HG02759 (cell line): Measurements from ENCODE around the gene GALR2.
"Not testable (repeated sequence)": the region's sequence is repeated elsewhere in the genome, so short reads cannot be mapped to it uniquely, and the experiment has no call there.

Experiments
- ATAC-seq: cut with Tn5 transposase; IDR thresholded peaks from one replicate; pipeline ENCODE4 v1.9.1; 2021; ENCODE audit warnings: mild to moderate bottlenecking, moderate library complexity; ENCODE audit not compliant: unreplicated experiment

Gene GALR2

GRCh38 chr17:76049836-76050537 is 24.6 kb upstream of the GALR2 start:
- ATAC-seq: no peak

DNA sequence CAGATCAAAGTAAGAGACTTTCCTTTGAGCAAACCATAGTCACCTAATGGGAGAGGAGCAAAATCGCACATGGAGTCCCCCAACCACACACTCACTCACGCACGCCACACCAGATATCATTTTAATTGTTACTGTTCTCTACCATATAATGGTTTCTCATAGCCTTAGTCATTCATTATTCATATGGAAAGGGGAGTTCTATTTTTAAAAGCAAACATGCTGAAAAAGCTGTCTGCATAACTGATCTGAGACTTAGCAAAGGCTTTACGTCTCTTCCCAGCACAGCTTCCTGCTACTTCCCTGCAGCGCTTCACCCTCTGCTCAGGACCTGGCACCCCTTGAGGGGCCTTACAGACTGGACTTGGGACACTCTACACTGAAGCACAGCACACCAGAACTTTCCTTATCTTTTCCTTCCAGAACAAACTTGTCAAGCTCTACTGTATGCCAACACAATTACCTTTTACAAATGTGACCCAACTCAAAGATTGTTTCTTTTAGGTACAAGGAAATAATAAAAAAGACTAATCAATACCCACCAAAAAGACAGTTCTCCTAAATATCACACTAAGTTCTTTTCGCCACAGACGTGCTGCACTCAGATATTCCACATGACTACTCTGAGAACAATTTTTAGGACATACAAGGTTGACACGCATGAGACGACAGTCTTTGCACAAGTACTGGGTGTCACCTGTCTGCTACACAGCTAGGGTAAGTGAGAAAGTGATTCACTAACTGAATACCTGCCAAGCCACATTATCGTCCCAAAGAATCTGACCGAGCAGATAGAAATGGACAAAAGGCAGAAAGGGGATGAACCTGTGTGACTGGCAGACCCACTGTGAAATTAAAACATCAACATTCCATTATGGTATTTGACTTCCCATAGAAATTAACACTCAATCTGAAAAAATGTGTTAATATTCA is 23.8 kb upstream of the GALR2 start:
- no peak for ATAC-seq

DNA sequence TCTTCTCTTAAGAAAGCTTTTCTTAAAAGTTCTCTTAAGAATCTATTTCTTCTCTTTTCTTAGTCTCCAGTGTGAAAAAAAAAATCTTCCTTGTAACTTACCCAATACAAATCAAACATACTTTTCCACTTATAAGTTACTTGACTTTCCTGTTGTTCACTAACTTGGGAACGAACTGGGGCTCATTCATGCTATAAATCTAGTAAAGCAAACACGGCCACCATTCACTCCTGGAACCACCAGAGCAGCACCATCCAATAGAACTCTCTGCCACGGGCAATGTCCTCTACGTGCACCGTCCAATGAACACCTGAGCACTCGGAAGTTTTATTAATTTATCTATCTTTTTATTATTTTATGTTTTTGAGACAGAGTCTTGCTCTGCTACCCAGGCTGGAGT is 23.0 kb upstream of the GALR2 start:
- ATAC-seq: no peak

GRCh38 chr17:76053246-76054111 is 21.1 kb upstream of the GALR2 start:
- no peak for ATAC-seq

DNA sequence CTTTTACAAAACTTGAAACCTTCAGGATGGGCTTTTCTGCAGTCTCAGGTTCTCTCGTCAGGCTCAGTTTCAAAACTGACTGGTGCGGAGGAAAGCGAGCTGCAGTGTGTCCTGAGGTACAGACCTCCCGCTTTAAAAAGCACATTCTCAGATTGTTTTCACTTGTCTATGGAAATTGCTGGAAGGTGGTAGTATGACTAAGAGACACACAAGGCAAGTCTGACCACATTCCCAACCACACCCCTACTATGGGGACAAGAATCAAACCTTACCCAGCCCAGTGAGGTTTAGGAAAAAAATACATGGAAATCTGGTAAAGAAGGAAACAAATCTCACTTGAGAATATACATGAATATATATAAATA is 20.5 kb upstream of the GALR2 start:
- ATAC-seq: no peak

DNA sequence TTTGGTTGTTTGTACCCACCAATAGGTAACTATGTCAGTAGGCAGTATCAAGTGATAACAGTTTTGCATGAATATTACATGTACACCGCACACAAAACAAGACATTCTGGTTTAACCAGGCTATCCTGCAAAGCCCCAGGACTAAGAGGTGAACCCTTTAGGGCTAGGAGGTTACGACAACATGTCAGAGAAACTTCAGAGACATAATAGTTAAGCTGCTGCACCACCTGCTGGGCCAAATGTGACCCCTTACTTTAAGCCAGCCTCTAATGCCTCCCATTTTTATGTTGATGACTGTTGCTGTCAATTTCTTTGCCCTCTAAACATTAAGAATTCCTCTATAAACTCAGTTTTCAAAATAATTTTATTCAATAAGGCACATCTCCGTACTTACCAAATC is 17.7 kb upstream of the GALR2 start:
- no peak for ATAC-seq

DNA sequence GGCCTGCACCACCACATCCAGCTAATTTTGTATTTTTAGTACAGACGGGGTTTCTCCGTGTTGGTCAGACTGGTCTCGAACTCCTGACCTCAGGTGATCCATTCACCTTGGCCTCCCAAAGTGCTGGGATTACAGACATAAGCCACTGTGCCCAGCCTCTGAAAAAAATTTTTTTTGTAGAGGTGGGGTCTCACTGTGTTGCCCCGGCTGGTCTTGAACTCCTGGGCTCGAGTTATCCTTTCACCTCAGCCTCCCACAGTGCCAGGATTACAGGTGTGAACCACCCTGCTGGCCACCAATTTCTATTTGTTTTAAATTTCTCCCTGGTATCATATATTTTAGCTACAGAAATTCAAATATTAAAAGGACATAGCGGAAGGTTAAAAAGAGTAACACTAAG is 16.3 kb upstream of the GALR2 start:
- not testable (repeated sequence) for ATAC-seq

GRCh38 chr17:76063875-76064546 is 10.6 kb upstream of the GALR2 start:
- no peak for ATAC-seq

- ATAC-seq: no peak
Measured at GRCh38 chr17:76065775-76066174, 8.8 kb upstream of the GALR2 start.

DNA sequence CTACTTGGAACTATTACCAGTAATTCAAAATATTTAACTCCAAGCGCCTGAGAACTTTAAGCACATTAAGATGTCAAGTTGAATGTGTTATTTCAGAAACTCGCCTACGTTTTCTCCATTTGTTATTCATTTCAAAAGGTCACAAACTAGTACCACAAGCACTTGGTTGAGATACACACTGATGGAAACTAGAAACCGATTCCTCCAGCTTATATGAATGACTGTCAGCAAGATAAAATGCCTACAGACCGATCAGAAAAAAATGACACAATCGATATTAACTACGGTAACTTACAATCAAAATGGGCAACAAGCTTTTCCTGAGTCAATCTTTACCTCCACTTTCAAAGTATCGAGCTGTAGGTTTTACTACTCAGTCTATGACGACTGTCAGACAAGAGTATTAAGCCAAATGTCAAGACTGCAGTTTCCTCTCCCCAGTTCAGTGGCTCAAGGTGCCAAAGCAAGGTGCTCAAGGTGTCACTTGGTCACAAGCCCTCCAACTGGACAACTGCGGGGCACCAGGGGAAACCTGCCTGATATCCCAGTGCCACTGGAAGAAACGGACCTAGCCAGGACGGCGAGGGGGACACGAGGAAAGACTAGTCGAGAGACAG is 2.9 kb upstream of the GALR2 start:
- ATAC-seq: no peak

GRCh38 chr17:76072148-76072858 is 2.3 kb upstream of the GALR2 start, which contains the start of gene SRP68:
Gene SRP68 (minus strand): TSS chr17:76072517. CDS start chr17:76072491, 26 bp downstream.
- ATAC-seq: peak; percentile 93

GRCh38 chr17:76075364-76076145 is 974 bp downstream of the GALR2 start:
- no peak for ATAC-seq

DNA sequence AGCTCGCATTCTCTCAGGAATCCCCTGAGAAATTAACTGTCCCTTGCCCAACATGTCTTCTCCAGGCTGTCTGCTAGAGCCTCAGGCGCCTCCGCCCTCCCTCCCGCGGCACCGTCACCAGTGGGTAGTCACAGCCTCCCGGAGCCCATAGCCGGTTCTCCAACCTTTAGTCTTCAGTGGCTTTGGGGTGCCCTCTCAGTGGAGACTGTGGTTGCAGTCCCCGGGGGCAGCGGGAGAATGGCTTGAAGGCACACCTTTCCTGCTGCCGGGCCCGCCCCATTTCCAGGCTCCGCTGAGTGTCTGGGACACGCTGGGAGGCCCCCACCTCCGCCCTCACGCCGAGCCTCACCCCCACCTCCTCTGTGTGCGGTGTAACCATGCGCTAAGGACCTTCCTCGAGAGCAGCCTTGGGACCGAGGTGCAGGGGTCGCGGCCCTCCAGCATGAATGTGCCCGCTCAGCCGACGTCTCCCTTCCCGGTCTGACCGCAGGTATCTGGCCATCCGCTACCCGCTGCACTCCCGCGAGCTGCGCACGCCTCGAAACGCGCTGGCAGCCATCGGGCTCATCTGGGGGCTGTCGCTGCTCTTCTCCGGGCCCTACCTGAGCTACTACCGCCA is 1.7 kb downstream of the GALR2 start:
- ATAC-seq: no peak

DNA sequence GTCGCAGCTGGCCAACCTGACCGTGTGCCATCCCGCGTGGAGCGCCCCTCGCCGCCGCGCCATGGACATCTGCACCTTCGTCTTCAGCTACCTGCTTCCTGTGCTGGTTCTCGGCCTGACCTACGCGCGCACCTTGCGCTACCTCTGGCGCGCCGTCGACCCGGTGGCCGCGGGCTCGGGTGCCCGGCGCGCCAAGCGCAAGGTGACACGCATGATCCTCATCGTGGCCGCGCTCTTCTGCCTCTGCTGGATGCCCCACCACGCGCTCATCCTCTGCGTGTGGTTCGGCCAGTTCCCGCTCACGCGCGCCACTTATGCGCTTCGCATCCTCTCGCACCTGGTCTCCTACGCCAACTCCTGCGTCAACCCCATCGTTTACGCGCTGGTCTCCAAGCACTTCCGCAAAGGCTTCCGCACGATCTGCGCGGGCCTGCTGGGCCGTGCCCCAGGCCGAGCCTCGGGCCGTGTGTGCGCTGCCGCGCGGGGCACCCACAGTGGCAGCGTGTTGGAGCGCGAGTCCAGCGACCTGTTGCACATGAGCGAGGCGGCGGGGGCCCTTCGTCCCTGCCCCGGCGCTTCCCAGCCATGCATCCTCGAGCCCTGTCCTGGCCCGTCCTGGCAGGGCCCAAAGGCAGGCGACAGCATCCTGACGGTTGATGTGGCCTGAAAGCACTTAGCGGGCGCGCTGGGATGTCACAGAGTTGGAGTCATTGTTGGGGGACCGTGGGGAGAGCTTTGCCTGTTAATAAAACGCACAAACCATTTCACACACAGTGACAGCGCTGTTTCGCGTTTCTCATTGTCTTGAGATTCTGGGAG is 2.4 kb downstream of the GALR2 start:
- no peak for ATAC-seq

- no peak for ATAC-seq
Measured at GRCh38 chr17:76077584-76078110, 3.1 kb downstream of the GALR2 start.

DNA sequence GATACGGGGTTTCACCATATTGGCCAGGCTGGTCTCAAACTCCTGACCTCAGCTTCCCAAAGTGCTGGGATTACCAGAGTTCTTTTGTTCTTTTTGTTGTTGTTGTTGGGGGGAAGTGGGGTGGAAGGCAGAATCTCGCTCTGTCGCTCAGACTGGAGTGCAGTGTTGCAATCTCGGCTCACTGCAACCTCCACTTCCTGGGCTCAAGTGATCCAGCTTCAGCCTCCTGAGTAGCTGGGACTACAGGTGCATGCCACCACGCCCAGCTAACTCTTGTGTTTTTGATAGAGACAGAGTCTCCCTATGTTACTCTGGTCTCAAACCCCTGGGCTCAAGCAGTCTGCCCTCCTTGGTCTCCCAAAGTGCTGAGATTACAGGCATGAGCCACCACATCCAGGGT is 3.8 kb downstream of the GALR2 start:
- not testable (repeated sequence) for ATAC-seq

DNA sequence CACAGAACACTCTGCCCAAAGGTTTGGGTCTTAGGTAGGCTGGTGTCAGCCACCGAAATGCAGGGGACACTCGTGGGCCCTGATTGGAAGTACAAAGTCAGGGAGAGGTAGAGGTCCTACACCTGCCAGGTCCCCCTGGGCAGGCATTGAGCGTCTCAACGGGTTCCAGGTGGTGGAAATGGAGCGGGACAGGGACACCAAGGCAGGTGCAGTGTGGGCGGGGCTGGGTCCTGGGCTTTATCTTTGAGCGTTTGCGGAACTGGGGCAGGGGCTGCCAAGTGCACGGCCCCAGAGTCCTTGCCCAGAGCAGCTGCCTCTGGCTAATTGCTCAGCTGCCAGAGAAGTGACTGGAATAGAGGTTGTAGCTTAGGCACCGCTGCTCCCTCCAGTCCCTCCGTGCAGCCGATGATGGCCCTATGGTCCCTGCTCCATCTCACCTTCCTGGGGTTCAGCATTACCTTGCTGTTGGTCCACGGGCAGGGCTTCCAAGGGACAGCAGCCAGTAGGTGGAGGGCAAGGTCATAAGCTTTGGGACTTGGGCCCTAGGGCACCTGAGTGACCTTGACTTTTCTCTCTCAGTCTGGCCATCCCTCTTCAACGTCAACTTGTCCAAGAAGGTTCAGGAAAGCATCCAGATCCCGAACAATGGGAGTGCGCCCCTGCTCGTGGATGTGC is 4.4 kb downstream of the GALR2 start, which contains the start of gene ZACN:
Gene ZACN, plus strand, starts transcription at position 323 of the 675 bp plus-strand sequence. Its CDS starts 83 bp downstream, at position 406.
- ATAC-seq: no peak
